NCI-H2227 (cell line): ENCODE results near the gene UPP1.

Experiments used
- DNase-seq: peaks from one replicate; lab custom pipeline; 2025; ENCODE audit not compliant: unreplicated experiment; lab: John Stamatoyannopoulos, UW

Gene UPP1

GRCh38 chr7:48085433-48085791 is 3.7 kb upstream of the UPP1 start:
- DNase-seq: no peak

GRCh38 chr7:48085942-48086341 is 3.1 kb upstream of the UPP1 start:
- DNase-seq: no peak

- DNase-seq: no peak
Observed at GRCh38 chr7:48087349-48087748, 1.7 kb upstream of the UPP1 start.

GRCh38 chr7:48088559-48089045 is 463 bp upstream of the UPP1 start:
- peak; percentile 33 for DNase-seq

- DNase-seq: no peak
Observed at GRCh38 chr7:48090095-48090805, 1.2 kb downstream of the UPP1 start.

- no peak for DNase-seq
Observed at GRCh38 chr7:48091506-48092433, 2.7 kb downstream of the UPP1 start.

- no peak for DNase-seq
Observed at GRCh38 chr7:48094861-48095293, 5.8 kb downstream of the UPP1 start.

- no peak for DNase-seq
Observed at GRCh38 chr7:48096273-48096672, 7.2 kb downstream of the UPP1 start.

- DNase-seq: no peak
Observed at GRCh38 chr7:48097521-48098231, 8.6 kb downstream of the UPP1 start.

GRCh38 chr7:48098846-48099245 is 9.8 kb downstream of the UPP1 start:
- no peak for DNase-seq

- DNase-seq: no peak
Observed at GRCh38 chr7:48099781-48100180, 10.7 kb downstream of the UPP1 start.

- DNase-seq: no peak
Observed at GRCh38 chr7:48101352-48101751, 12.3 kb downstream of the UPP1 start.

GRCh38 chr7:48101968-48102367 is 12.9 kb downstream of the UPP1 start:
- no peak for DNase-seq

GRCh38 chr7:48102530-48102929 is 13.5 kb downstream of the UPP1 start:
- no peak for DNase-seq

GRCh38 chr7:48105045-48105444 is 16.0 kb downstream of the UPP1 start:
- no peak for DNase-seq

GRCh38 chr7:48106906-48107659 is 18.0 kb downstream of the UPP1 start:
- no peak for DNase-seq

GRCh38 chr7:48107926-48108472 is 18.9 kb downstream of the UPP1 start:
- DNase-seq: no peak

- no peak for DNase-seq
Observed at GRCh38 chr7:48108959-48109847, 20.1 kb downstream of the UPP1 start.

- DNase-seq: peak; percentile 43
Observed at GRCh38 chr7:48109848-48110663, 21.0 kb downstream of the UPP1 start.
